Measurements from ENCODE around the gene JUP. TPM values are rescaled to one million over a fixed set of nuclear protein-coding genes. Genes with fewer than 3 reads are reported as not detected.

The JUP gene
- total and polyA plus RNA-seq, 10 of the 15 experiments (the other 5 are each of a cell fraction or from before 2014, with no cell fraction given): 1.5 to 36.3 (median 11.6) TPM

- H3K27me3 ChIP-seq (replicated peaks in 1 of 2; ENCODE audit: control insufficient read depth in 2 of 2, insufficient read depth in 2 of 2, low read length in 1 of 2): no peaks in the 10 kb centered on the region
- BruUV-seq (replicated peaks): no TSS peak
- CTCF ChIA-PET: interaction anchor here (0.7 to 4.4 kb wide), 4 partner anchors 10 to 62 kb away, joined by 3 to 25 read pairs (median 14); partner anchors contain the start of gene JUP
- no peaks in the 10 kb centered on the region for H3K4me1 ChIP-seq (ENCODE audit: control insufficient read depth, insufficient read depth, low read length)
- no peaks in the 10 kb centered on the region for H3K36me3 ChIP-seq (ENCODE audit: control insufficient read depth in 2 of 2, insufficient read depth in 2 of 2, low read length in 1 of 2)
- ATAC-seq (no peak), DNase-seq (ENCODE audit: low read depth, low spot score) (no peak), FAIRE-seq (no peak)
- H3K4me3 ChIP-seq: no peak overlapping the region
- 61% methylated on average over 8 of the region's 8 CpGs for WGBS (ENCODE audit: insufficient coverage, insufficient replicate concordance, low lambda C conversion rate, missing lambda C conversion rate)
- no peak overlapping the region for H2AFZ ChIP-seq (ENCODE audit: control insufficient read depth, low read depth, low read length)
- H3K9me3 ChIP-seq (replicated peaks; ENCODE audit: control insufficient read depth, insufficient read depth, low read length): no peaks in the 10 kb centered on the region
- no peaks in the 10 kb centered on the region for H4K20me1 ChIP-seq (ENCODE audit: control insufficient read depth, insufficient read depth)
- intact Hi-C loops (cut with micrococcal nuclease; ENCODE audit: unreplicated experiment): no loop called here
- H3K9ac ChIP-seq (ENCODE audit: control insufficient read depth, insufficient read depth, low read length): no peak overlapping the region
- no peaks in the 10 kb centered on the region for H3K79me2 ChIP-seq (ENCODE audit: control insufficient read depth, insufficient read depth, low read length)
- RAD21 ChIA-PET (ENCODE audit: unreplicated experiment): interaction anchor here (0.6 to 2.7 kb wide), 3 partner anchors 62 to 68 kb away, joined by 3 to 12 read pairs (median 4); no protein-coding TSS in a partner anchor
- no peak overlapping the region for H3K4me2 ChIP-seq (ENCODE audit: control insufficient read depth, insufficient read depth)
- no peak overlapping the region for H3K27ac ChIP-seq (ENCODE audit: control insufficient read depth, insufficient read depth)
- SMC1A ChIA-PET (ENCODE audit: uncharacterized antibody, unreplicated experiment): interaction anchor here (2.5 kb wide), 1 partner anchor 62 kb away, joined by 9 read pairs; no protein-coding TSS in a partner anchor
- no peak for TF ChIP-seq ATF7 (IDR thresholded peaks at IDR 0.05; ENCODE audit: low read depth)
- TF ChIP-seq ZNF24 (IDR thresholded peaks at IDR 0.05): no peak
- no peak for TF ChIP-seq SKIL (IDR thresholded peaks at IDR 0.05; ENCODE audit: low read depth, poor library complexity, severe bottlenecking)
- no peak for TF ChIP-seq ASH2L (IDR thresholded peaks at IDR 0.05; ENCODE audit: borderline replicate concordance, low read depth)
- no peak for TF ChIP-seq TAF1 (IDR thresholded peaks at IDR 0.05; ENCODE audit: borderline replicate concordance, low read depth, low read length)
- no peak for TF ChIP-seq CUX1 (IDR thresholded peaks at IDR 0.05; ENCODE audit: insufficient replicate concordance, low read depth, low read length)
- no peak for TF ChIP-seq MTA2 (IDR thresholded peaks at IDR 0.05; ENCODE audit: low read depth)
- POLR2A ChIA-PET: no interaction called here
- in situ Hi-C loops (cut with MboI): no loop called here
These were observed 12.9 kb upstream of the JUP start for GRCh38 chr17:41799366-41799765.

All from GM12878 (cell line).